H1 (cell line): ENCODE results near the gene TGFB3. TPM values are rescaled to one million over a fixed set of nuclear protein-coding genes. Genes with fewer than 3 reads are reported as not detected.

Experiments
- CTCF ChIA-PET: fragments of 300-600 bp; sonication (Branson Sonifier 250); formaldehyde crosslinking; loops from one replicate; lab custom pipeline; 2021; ENCODE audit not compliant: partially characterized antibody; lab: Charles Lee
- POLR2A ChIA-PET: fragments of 300-600 bp; sonication (Branson Sonifier 250); formaldehyde crosslinking; loops from one replicate; lab custom pipeline; 2021; ENCODE audit warnings: inconsistent platforms; ENCODE audit not compliant: partially characterized antibody; lab: Charles Lee
- DNase-seq, 2 experiments: peaks; one replicate each; pipeline versions ENCODE4 v3.0.0 to v3.0.0-alpha.2; 2010 to 2022; ENCODE audit warnings: low spot score in 2 of 2, low read depth in 1 of 2, mixed read lengths in 1 of 2
- FAIRE-seq: peaks from 2 replicates; lab custom pipeline; 2011; peaks lifted over from hg19 to GRCh38; lab: Jason Lieb, UNC
- H2AFZ ChIP-seq: 2 replicates; pipeline ENCODE4 v1.8.1; 2012; ENCODE audit warnings: low read length, inconsistent platforms
- H2AK5ac ChIP-seq: 2 replicates; pipeline ENCODE4 v1.6.1; 2013; ENCODE audit warnings: low read depth, low read length
- H2BK120ac ChIP-seq: replicated peaks from 2 replicates; pipeline ENCODE3; 2013; ENCODE audit warnings: low read depth, low read length, inconsistent platforms
- H2BK12ac ChIP-seq: 2 replicates; pipeline ENCODE4 v1.6.1; 2013; ENCODE audit warnings: low read depth, low read length
- H2BK15ac ChIP-seq: 2 replicates; pipeline ENCODE4 v1.6.1; 2013; ENCODE audit warnings: low read length
- H2BK20ac ChIP-seq: 2 replicates; pipeline ENCODE4 v1.6.1; 2013; ENCODE audit warnings: low read length
- H2BK5ac ChIP-seq: 2 replicates; pipeline ENCODE4 v1.6.1; 2013; ENCODE audit warnings: low read depth, low read length
- H3K14ac ChIP-seq: 2 replicates; pipeline ENCODE4 v1.6.1; 2013; ENCODE audit warnings: inconsistent platforms; ENCODE audit not compliant: insufficient read length
- H3K18ac ChIP-seq: 2 replicates; pipeline ENCODE4 v1.6.1; 2013; ENCODE audit warnings: low read length; ENCODE audit errors: extremely low read depth
- H3K23ac ChIP-seq: 2 replicates; pipeline ENCODE4 v1.6.1; 2013; ENCODE audit warnings: inconsistent platforms; ENCODE audit not compliant: insufficient read length
- H3K23me2 ChIP-seq: 2 replicates; pipeline ENCODE4 v1.6.1; 2013; ENCODE audit warnings: low read depth, low read length
- H3K27ac ChIP-seq: 2 replicates; pipeline ENCODE4 v1.6.1; 2011; ENCODE audit warnings: low read depth, low read length, inconsistent platforms
- H3K27me3 ChIP-seq, 4 experiments: replicated peaks in 1 of 4; 1 replicate in 1 of 4; 2 replicates in 3 of 4; pipeline versions ENCODE4 v1.6.1 to v1.8.1; 2011 to 2013; ENCODE audit warnings: low read length in 3 of 4, mild to moderate bottlenecking in 3 of 4, inconsistent platforms in 2 of 4, mixed read lengths in 2 of 4, moderate library complexity in 1 of 4; ENCODE audit not compliant: control insufficient read depth in 3 of 4, insufficient read depth in 3 of 4; ENCODE audit errors: extremely low read depth in 1 of 4
- H3K36me3 ChIP-seq, 4 experiments: 2 replicates each; pipeline versions ENCODE4 v1.6.1 to v1.8.1; 2011 to 2013; ENCODE audit warnings: mild to moderate bottlenecking in 4 of 4, low read length in 3 of 4, moderate library complexity in 2 of 4, control low read depth in 1 of 4, inconsistent platforms in 1 of 4; ENCODE audit not compliant: insufficient read depth in 4 of 4, control insufficient read depth in 2 of 4
- H3K4ac ChIP-seq: replicated peaks from 2 replicates; pipeline ENCODE3; 2013; ENCODE audit warnings: low read length, low read depth, mixed read lengths, inconsistent platforms; ENCODE audit not compliant: insufficient read length
- H3K4me1 ChIP-seq, 4 experiments: replicated peaks in 1 of 4; 1 replicate in 1 of 4; 2 replicates in 3 of 4; pipeline versions ENCODE4 v1.6.1 to v1.8.1; 2011 to 2013; ENCODE audit warnings: low read length in 3 of 4, inconsistent platforms in 2 of 4, mixed read lengths in 1 of 4; ENCODE audit not compliant: insufficient read depth in 4 of 4, control insufficient read depth in 3 of 4
- H3K4me2 ChIP-seq, 2 experiments: 2 replicates each; pipeline versions ENCODE4 v1.6.1 to v1.8.1; 2011 to 2013; ENCODE audit warnings: low read depth in 2 of 2, low read length in 2 of 2, control low read depth in 1 of 2, inconsistent platforms in 1 of 2, mild to moderate bottlenecking in 1 of 2; ENCODE audit not compliant: insufficient read depth in 1 of 2
- H3K4me3 ChIP-seq, 4 experiments: fragments of 200-600, 300-600 bp in 1 of 4; sonication (generic), shearing (Covaris generic), sonication (Bioruptor Twin) in 1 of 4; 2 replicates each; pipeline versions ENCODE4 v1.5.1 to v1.8.1; 2011 to 2016; ENCODE audit warnings: low read length in 4 of 4, low read depth in 3 of 4, control low read depth in 2 of 4, inconsistent platforms in 2 of 4, mild to moderate bottlenecking in 2 of 4, mixed read lengths in 1 of 4, moderate library complexity in 1 of 4; ENCODE audit not compliant: insufficient read depth in 2 of 4; ENCODE audit errors: extremely low read depth in 1 of 4
- H3K56ac ChIP-seq: replicated peaks from 2 replicates; pipeline ENCODE3; 2013; ENCODE audit warnings: low read depth, mild to moderate bottlenecking, mixed read lengths, low read length, inconsistent platforms; ENCODE audit not compliant: insufficient read length
- H3K79me1 ChIP-seq: 2 replicates; pipeline ENCODE4 v1.6.1; 2013; ENCODE audit warnings: low read depth, low read length, control low read depth
- H3K79me2 ChIP-seq, 2 experiments: 2 replicates each; pipeline versions ENCODE4 v1.6.1 to v1.8.1; 2012 to 2013; ENCODE audit warnings: low read length in 2 of 2, mild to moderate bottlenecking in 2 of 2, inconsistent platforms in 1 of 2; ENCODE audit not compliant: insufficient read depth in 2 of 2, control insufficient read depth in 1 of 2
- H3K9ac ChIP-seq, 4 experiments: replicated peaks in 1 of 4; 1 replicate in 1 of 4; 2 replicates in 3 of 4; pipeline versions ENCODE4 v1.6.1 to v1.8.1; 2011 to 2013; ENCODE audit warnings: low read depth in 3 of 4, low read length in 3 of 4, control low read depth in 2 of 4, mild to moderate bottlenecking in 2 of 4, moderate library complexity in 2 of 4, inconsistent platforms in 1 of 4; ENCODE audit errors: extremely low read depth in 1 of 4
- H3K9me3 ChIP-seq, 2 experiments: 2 replicates each; pipeline versions ENCODE4 v1.6.1 to v1.8.1; 2012 to 2013; ENCODE audit warnings: mild to moderate bottlenecking in 2 of 2, moderate library complexity in 2 of 2, control low read depth in 1 of 2, inconsistent platforms in 1 of 2, low read depth in 1 of 2, low read length in 1 of 2, mixed read lengths in 1 of 2; ENCODE audit not compliant: insufficient read depth in 2 of 2
- H4K20me1 ChIP-seq, 2 experiments: replicated peaks in 1 of 2; 2 replicates each; pipeline versions ENCODE3 to v1.8.1; 2011 to 2013; ENCODE audit warnings: inconsistent platforms in 2 of 2, low read length in 2 of 2, mild to moderate bottlenecking in 1 of 2; ENCODE audit not compliant: insufficient read depth in 2 of 2, control insufficient read depth in 1 of 2
- H4K5ac ChIP-seq: 2 replicates; pipeline ENCODE4 v1.6.1; 2013; ENCODE audit warnings: low read length, low read depth, mixed read lengths, inconsistent platforms; ENCODE audit not compliant: insufficient read length
- H4K8ac ChIP-seq: 2 replicates; pipeline ENCODE4 v1.8.0; 2013; ENCODE audit warnings: mild to moderate bottlenecking, moderate library complexity, low read length, inconsistent platforms; ENCODE audit not compliant: insufficient read depth; ENCODE audit errors: extremely low read depth
- H4K91ac ChIP-seq: replicated peaks from 2 replicates; pipeline ENCODE3; 2013; ENCODE audit warnings: low read length, mixed read lengths, inconsistent platforms; ENCODE audit not compliant: insufficient read length
- CHD1 ChIP-seq: IDR thresholded peaks from 2 replicates; pipeline ENCODE4 v1.6.1; 2012; ENCODE audit warnings: low read depth, low read length, improper control_type of control experiment
- EGR1 ChIP-seq: IDR thresholded peaks from 2 replicates; pipeline ENCODE4 v1.6.1; 2011; ENCODE audit warnings: low read depth, low read length, borderline replicate concordance
- EZH2 ChIP-seq: fragments of 200-600 bp; sonication (generic); IDR thresholded peaks from 2 replicates; pipeline ENCODE4 v1.7.1; 2012; ENCODE audit warnings: low read depth, mild to moderate bottlenecking, moderate library complexity, low read length, inconsistent platforms; ENCODE audit not compliant: severe bottlenecking
- FOSL1 ChIP-seq: IDR thresholded peaks from 2 replicates; pipeline ENCODE4 v1.6.1; 2011; ENCODE audit warnings: mild to moderate bottlenecking, low read depth, low read length, moderate library complexity; ENCODE audit not compliant: insufficient read depth
- HDAC2 ChIP-seq, 2 experiments: fragments of 300-600 bp in 1 of 2; sonication (generic) in 1 of 2; IDR thresholded peaks; 2 replicates each; pipeline ENCODE4 v1.6.1; 2011 to 2012; ENCODE audit warnings: low read depth in 2 of 2, low read length in 2 of 2, mild to moderate bottlenecking in 2 of 2, moderate library complexity in 2 of 2, borderline replicate concordance in 1 of 2, inconsistent platforms in 1 of 2
- JUN ChIP-seq: IDR thresholded peaks from 2 replicates; pipeline ENCODE4 v1.6.1; 2011; ENCODE audit warnings: low read depth, mild to moderate bottlenecking, improper control_type of control experiment, low read length
- RXRA ChIP-seq: IDR thresholded peaks from 2 replicates; pipeline ENCODE4 v1.6.1; 2011; ENCODE audit warnings: low read depth, mild to moderate bottlenecking, low read length, moderate library complexity; ENCODE audit not compliant: insufficient read depth
- SAP30 ChIP-seq: fragments of 300-600 bp; sonication (generic); IDR thresholded peaks from 2 replicates; pipeline ENCODE4 v1.7.1; 2012; ENCODE audit warnings: low read length, moderate library complexity, mild to moderate bottlenecking, inconsistent platforms; ENCODE audit not compliant: insufficient read depth, insufficient replicate concordance
- TCF12 ChIP-seq: IDR thresholded peaks from 2 replicates; pipeline ENCODE4 v1.6.1; 2011; ENCODE audit warnings: low read depth, mild to moderate bottlenecking, low read length
- TEAD4 ChIP-seq: IDR thresholded peaks from 2 replicates; pipeline ENCODE4 v1.6.1; 2012; ENCODE audit warnings: low read depth, low read length, inconsistent platforms, mixed read lengths
- WGBS, 2 experiments: shearing (Covaris generic) in 1 of 2; methylation state at CpG; one replicate each; pipeline versions ENCODE4 v1.1.6 to v1.1.7; 2013 to 2015; ENCODE audit warnings: low lambda C conversion rate in 2 of 2, mixed read lengths in 2 of 2, inconsistent platforms in 1 of 2, low coverage in 1 of 2, missing lambda C conversion rate in 1 of 2; ENCODE audit not compliant: insufficient replicate concordance in 2 of 2, insufficient coverage in 1 of 2, insufficient read length in 1 of 2; ENCODE audit errors: extremely low coverage in 1 of 2, missing lambda C conversion rate in 1 of 2; 5-methylcytosine and 5-hydroxymethylcytosine counted together
- polyA plus RNA-seq, 7 experiments: library from polyadenylated mRNA; depleted of rRNA in 3 of 7; stranded (reverse) in 5 of 7; unstranded in 2 of 7; fragments of >200 nt in 5 of 7; fragments of 200-250 nt in 2 of 7; gene quantifications; 1 replicate in 5 of 7; 2 replicates in 1 of 7; 4 replicates in 1 of 7; pipeline versions ENCODE4 v1.2.1 to v1.2.3, GENCODE V29; 2011 to 2013; ENCODE audit warnings: missing spikeins in 2 of 7, mixed read lengths in 2 of 7
- total RNA-seq: library from RNA; stranded (reverse); fragmentation: NEBNext Ultra II Directional; extraction: Animal tissue kit (Norgen Biotek cat#: 25700); gene quantifications from 2 replicates; pipeline ENCODE4 v1.2.1, GENCODE V29; 2021

TGFB3 gene
- total and polyA plus RNA-seq, 2 of the 8 experiments (the other 6 are each of a cell fraction or from before 2014, with no cell fraction given) = 0.65 to 0.86 TPM

DNA sequence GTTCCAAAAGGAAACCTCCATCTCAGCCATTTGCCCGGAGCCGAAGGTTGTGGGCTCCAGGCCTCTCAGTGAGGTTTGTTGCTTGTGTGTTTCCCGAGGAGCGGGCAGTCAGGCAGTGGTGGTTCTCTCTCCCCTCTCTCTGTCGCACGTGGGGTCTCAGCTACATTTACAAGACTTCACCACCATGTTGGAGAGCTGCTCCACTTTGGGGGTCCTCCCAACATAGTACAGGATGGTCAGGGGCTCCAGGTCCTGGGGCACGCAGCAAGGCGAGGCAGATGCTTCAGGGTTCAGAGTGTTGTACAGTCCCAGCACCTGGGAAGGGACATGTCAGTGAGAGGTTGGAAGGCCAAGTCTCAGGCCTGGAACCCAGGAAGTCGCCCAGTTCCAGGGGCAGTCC is 22.8 kb downstream of the TGFB3 start:
- Histone ChIP-seq H3K23ac (no peak overlapping the region), H3K18ac (no peak overlapping the region), H3K14ac (no peak overlapping the region), H2AK5ac (no peak overlapping the region), H3K23me2 (no peaks in the 10 kb centered on the region), H3K27me3 (no peaks in the 10 kb centered on the region), H3K9ac (no peak overlapping the region), H2BK5ac (no peak overlapping the region), H2BK120ac (no peak overlapping the region), H4K20me1 (no peaks in the 10 kb centered on the region), H3K4me2 (no peak overlapping the region), H2BK20ac (no peak overlapping the region), H3K56ac (no peak overlapping the region), H3K4me1 (peaks cover 0 to 2% (median 1%) of the 10 kb centered on the region in 4 experiments; a peak in 3 of 7 replicates), H3K36me3 (no peaks in the 10 kb centered on the region), H4K8ac (no peak overlapping the region), H3K9me3 (no peaks in the 10 kb centered on the region), H3K4me3 (no peak overlapping the region), H3K79me1 (no peaks in the 10 kb centered on the region), H3K79me2 (no peaks in the 10 kb centered on the region), H2BK15ac (no peak overlapping the region), H3K4ac (no peak overlapping the region), H3K27ac (0 out of 2 replicates have a peak overlapping the region, but pooled peaks have one; percentile 29), H4K91ac (no peak overlapping the region), H2AFZ (no peak overlapping the region), H2BK12ac (no peak overlapping the region), H4K5ac (no peak overlapping the region)
- DNase-seq (no peak), FAIRE-seq (no peak)
- ChIA-PET CTCF (interaction anchor here (1.0 to 1.3 kb wide), 2 partner anchors 18 to 121 kb away, joined by 3 to 4 read pairs; no protein-coding TSS in a partner anchor), POLR2A (no interaction called here)
- WGBS, 2 experiments = 91% methylated on average over 9 of the region's 9 CpGs; no CpG with 5 or more reads in 1 of the 2 experiments
- TF ChIP-seq JUN (no peak), CHD1 (no peak), EZH2 (no peak), FOSL1 (no peak), HDAC2 (IDR thresholded peaks at IDR 0.05; ENCODE audit: borderline replicate concordance in 1 of 2, low read depth in 2 of 2, low read length in 2 of 2) (no peak), RXRA (no peak), TCF12 (no peak), EGR1 (no peak), SAP30 (no peak), TEAD4 (no peak)
